ENCODE data around the gene GABPB2. TPM values are rescaled to one million over a fixed set of nuclear protein-coding genes. Genes with fewer than 3 reads are reported as not detected.

The GABPB2 gene
- total and polyA plus RNA-seq, 2 experiments from 2014 or later = 1.1 to 2.6 TPM

DNA sequence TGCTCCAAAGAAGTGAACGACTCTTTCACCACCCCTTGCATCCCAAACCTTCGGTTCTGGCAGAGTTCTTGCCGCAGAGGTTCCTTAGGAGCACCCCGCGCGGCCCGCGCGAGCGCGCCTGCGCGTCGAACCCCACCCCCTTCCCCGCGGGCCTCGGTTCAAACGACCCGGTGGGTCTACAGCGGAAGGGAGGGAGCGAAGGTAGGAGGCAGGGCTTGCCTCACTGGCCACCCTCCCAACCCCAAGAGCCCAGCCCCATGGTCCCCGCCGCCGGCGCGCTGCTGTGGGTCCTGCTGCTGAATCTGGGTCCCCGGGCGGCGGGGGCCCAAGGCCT lies 23.0 kb upstream of the GABPB2 start, which contains the start of gene C1orf56:
Gene C1orf56 (plus strand): TSS at position 161 of the 334 bp plus-strand sequence. CDS start 97 bp downstream, at position 258.
- H3K27ac Mint-ChIP-seq = peak within 1 kb of the TSS; percentile 96
- DNase-seq (ENCODE audit: low spot score) (peak; percentile 88), ATAC-seq (peak; percentile 84)
- Histone ChIP-seq H3K9me2 (ENCODE audit: insufficient read depth) (no peaks in the 10 kb centered on the region), H3K4me3 (peak within 1 kb of the TSS; percentile 95), H3K36me3 (ENCODE audit: insufficient read depth) (peaks cover 16% of the 10 kb centered on the region), H3K27ac (ENCODE audit: low read depth) (peak within 1 kb of the TSS; percentile 98), H2AFZ (peak within 1 kb of the TSS; percentile 96), H4K20me1 (replicated peaks; ENCODE audit: insufficient read depth) (peaks cover 3% of the 10 kb centered on the region), H3K4me2 (peak within 1 kb of the TSS; percentile 99), H3K79me2 (replicated peaks; ENCODE audit: insufficient read depth) (no peaks in the 10 kb centered on the region), H3K4me1 (ENCODE audit: insufficient read depth) (peaks cover 5% of the 10 kb centered on the region; the same call in 1 of the 2 replicates), H3K27me3 (ENCODE audit: insufficient read depth) (no peaks in the 10 kb centered on the region), H3F3A (replicated peaks; ENCODE audit: low read depth) (peaks cover 30% of the 10 kb centered on the region)
- H3K4me3 Mint-ChIP-seq = peak within 1 kb of the TSS; percentile 94
- peaks cover 16% of the 10 kb centered on the region for H3K36me3 Mint-ChIP-seq (ENCODE audit: low read depth)
- no peaks in the 10 kb centered on the region for H3K9me3 Mint-ChIP-seq
- TF ChIP-seq EZH2 (IDR thresholded peaks at IDR 0.05; ENCODE audit: low read depth, unreplicated experiment) (no peak), POLR2AphosphoS5 (IDR thresholded peaks at IDR 0.05; ENCODE audit: low read depth) (peak; percentile 85)
- TF ChIP-seq, protein P1, sequence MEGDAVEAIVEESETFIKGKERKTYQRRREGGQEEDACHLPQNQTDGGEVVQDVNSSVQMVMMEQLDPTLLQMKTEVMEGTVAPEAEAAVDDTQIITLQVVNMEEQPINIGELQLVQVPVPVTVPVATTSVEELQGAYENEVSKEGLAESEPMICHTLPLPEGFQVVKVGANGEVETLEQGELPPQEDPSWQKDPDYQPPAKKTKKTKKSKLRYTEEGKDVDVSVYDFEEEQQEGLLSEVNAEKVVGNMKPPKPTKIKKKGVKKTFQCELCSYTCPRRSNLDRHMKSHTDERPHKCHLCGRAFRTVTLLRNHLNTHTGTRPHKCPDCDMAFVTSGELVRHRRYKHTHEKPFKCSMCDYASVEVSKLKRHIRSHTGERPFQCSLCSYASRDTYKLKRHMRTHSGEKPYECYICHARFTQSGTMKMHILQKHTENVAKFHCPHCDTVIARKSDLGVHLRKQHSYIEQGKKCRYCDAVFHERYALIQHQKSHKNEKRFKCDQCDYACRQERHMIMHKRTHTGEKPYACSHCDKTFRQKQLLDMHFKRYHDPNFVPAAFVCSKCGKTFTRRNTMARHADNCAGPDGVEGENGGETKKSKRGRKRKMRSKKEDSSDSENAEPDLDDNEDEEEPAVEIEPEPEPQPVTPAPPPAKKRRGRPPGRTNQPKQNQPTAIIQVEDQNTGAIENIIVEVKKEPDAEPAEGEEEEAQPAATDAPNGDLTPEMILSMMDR (conservative IDR thresholded peaks at IDR 0.05; ENCODE audit: low read depth in 2 of 2) = no peak
- peaks cover 9% of the 10 kb centered on the region; the same call in 2 of the 3 replicates for H3K4me1 Mint-ChIP-seq
- H3K27me3 Mint-ChIP-seq (ENCODE audit: insufficient read depth, low read depth, poor library complexity) = peaks cover 8% of the 10 kb centered on the region

DNA sequence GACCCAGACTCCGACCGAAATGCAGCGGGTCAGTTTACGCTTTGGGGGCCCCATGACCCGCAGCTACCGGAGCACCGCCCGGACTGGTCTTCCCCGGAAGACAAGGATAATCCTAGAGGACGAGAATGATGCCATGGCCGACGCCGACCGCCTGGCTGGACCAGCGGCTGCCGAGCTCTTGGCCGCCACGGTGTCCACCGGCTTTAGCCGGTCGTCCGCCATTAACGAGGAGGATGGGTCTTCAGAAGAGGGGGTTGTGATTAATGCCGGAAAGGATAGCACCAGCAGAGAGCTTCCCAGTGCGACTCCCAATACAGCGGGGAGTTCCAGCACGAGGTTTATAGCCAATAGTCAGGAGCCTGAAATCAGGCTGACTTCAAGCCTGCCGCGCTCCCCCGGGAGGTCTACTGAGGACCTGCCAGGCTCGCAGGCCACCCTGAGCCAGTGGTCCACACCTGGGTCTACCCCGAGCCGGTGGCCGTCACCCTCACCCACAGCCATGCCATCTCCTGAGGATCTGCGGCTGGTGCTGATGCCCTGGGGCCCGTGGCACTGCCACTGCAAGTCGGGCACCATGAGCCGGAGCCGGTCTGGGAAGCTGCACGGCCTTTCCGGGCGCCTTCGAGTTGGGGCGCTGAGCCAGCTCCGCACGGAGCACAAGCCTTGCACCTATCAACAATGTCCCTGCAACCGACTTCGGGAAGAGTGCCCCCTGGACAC lies 22.5 kb upstream of the GABPB2 start:
- peaks cover 8% of the 10 kb centered on the region for H3K27me3 Mint-ChIP-seq (ENCODE audit: insufficient read depth, low read depth, poor library complexity)
- H3K79me2 ChIP-seq (replicated peaks; ENCODE audit: insufficient read depth) = no peaks in the 10 kb centered on the region
- peak overlapping the region; percentile 96 for H2AFZ ChIP-seq
- H3K27ac ChIP-seq (ENCODE audit: low read depth) = peak overlapping the region; percentile 98
- no peaks in the 10 kb centered on the region for H3K9me2 ChIP-seq (ENCODE audit: insufficient read depth)
- peak overlapping the region; percentile 94 for H3K4me3 Mint-ChIP-seq
- H4K20me1 ChIP-seq (replicated peaks; ENCODE audit: insufficient read depth) = peaks cover 3% of the 10 kb centered on the region
- peak; percentile 90 for ATAC-seq
- H3F3A ChIP-seq (replicated peaks; ENCODE audit: low read depth) = peaks cover 33% of the 10 kb centered on the region
- no peak for TF ChIP-seq ZNF114 (CRISPR knock-in tag; IDR thresholded peaks at IDR 0.05)
- no peak for TF ChIP-seq EZH2phosphoT487 (IDR thresholded peaks at IDR 0.05; ENCODE audit: unreplicated experiment)
- peak; percentile 48 for TF ChIP-seq POLR2AphosphoS5 (IDR thresholded peaks at IDR 0.05; ENCODE audit: low read depth)
- TF ChIP-seq, protein P1 (conservative IDR thresholded peaks at IDR 0.05; ENCODE audit: low read depth in 2 of 2) = peak; percentile 61 to 78
- TF ChIP-seq, protein P2, sequence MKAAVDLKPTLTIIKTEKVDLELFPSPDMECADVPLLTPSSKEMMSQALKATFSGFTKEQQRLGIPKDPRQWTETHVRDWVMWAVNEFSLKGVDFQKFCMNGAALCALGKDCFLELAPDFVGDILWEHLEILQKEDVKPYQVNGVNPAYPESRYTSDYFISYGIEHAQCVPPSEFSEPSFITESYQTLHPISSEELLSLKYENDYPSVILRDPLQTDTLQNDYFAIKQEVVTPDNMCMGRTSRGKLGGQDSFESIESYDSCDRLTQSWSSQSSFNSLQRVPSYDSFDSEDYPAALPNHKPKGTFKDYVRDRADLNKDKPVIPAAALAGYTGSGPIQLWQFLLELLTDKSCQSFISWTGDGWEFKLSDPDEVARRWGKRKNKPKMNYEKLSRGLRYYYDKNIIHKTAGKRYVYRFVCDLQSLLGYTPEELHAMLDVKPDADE (IDR thresholded peaks at IDR 0.05) = no peak
- no peak for TF ChIP-seq NANOG (IDR thresholded peaks at IDR 0.05; ENCODE audit: borderline replicate concordance)
- no peak for TF ChIP-seq ZNF331 (CRISPR knock-in tag; IDR thresholded peaks at IDR 0.05; ENCODE audit: low read depth)
- peak overlapping the region; percentile 95 for H3K4me3 ChIP-seq
- peak overlapping the region; percentile 99 for H3K4me2 ChIP-seq
- H3K4me1 Mint-ChIP-seq = peaks cover 9% of the 10 kb centered on the region; the same call in 2 of the 3 replicates
- H3K9me3 Mint-ChIP-seq = no peaks in the 10 kb centered on the region
- H3K4me1 ChIP-seq (ENCODE audit: insufficient read depth) = peaks cover 5% of the 10 kb centered on the region; the same call in 1 of the 2 replicates
- H3K36me3 Mint-ChIP-seq (ENCODE audit: low read depth) = peaks cover 22% of the 10 kb centered on the region
- peak overlapping the region; percentile 96 for H3K27ac Mint-ChIP-seq
- H3K27me3 ChIP-seq (ENCODE audit: insufficient read depth) = no peaks in the 10 kb centered on the region
- peak; percentile 90 for DNase-seq (ENCODE audit: low spot score)
- H3K36me3 ChIP-seq (ENCODE audit: insufficient read depth) = peaks cover 21% of the 10 kb centered on the region

All from GM23338 (cell line).